GM23248 (cell line): ENCODE measurements around the gene TRIM41.

ENCODE experiments used
- EZH2 ChIP-seq: fragments of 200-600 bp; sonication (generic); IDR thresholded peaks from 2 replicates; pipeline ENCODE4 v1.6.1; 2018; ENCODE audit warnings: antibody characterized with exemption, mild to moderate bottlenecking; ENCODE audit not compliant: insufficient read depth, poor library complexity, severe bottlenecking
- EZH2phosphoT487 ChIP-seq: fragments of 200-600 bp; sonication (generic); IDR thresholded peaks from 2 replicates; pipeline ENCODE4 v1.6.1; 2018; ENCODE audit warnings: antibody characterized with exemption, moderate library complexity, mild to moderate bottlenecking, low read depth; ENCODE audit not compliant: insufficient read depth

GRCh38 chr5:181281077-181281983, 58.2 kb downstream of the TRIM41 start:
- TF ChIP-seq EZH2, result no peak
- TF ChIP-seq EZH2phosphoT487, result no peak
